GM06990 (cell line): ENCODE measurements around the gene RALGPS1.

Experiments
- DNase-seq: peaks from one replicate; pipeline ENCODE4 v3.0.0-alpha.2; 2011; ENCODE audit not compliant: insufficient read length; ENCODE audit errors: extremely low read depth
- H3K27me3 ChIP-seq: replicated peaks from 2 replicates; pipeline ENCODE4 v1.6.0; 2011; ENCODE audit warnings: low read length; ENCODE audit not compliant: control insufficient read depth, insufficient read depth
- H3K36me3 ChIP-seq: 2 replicates; pipeline ENCODE4 v1.5.1; 2011; ENCODE audit warnings: low read length; ENCODE audit not compliant: control insufficient read depth, insufficient read depth
- H3K4me3 ChIP-seq: replicated peaks from 2 replicates; pipeline ENCODE4 v1.5.1; 2011; ENCODE audit warnings: low read depth, mild to moderate bottlenecking, control low read depth, low read length
- CTCF ChIP-seq: IDR thresholded peaks from 2 replicates; pipeline ENCODE4 v1.5.1; 2011; ENCODE audit warnings: low read length, control low read depth, mild to moderate bottlenecking, inconsistent platforms; ENCODE audit not compliant: insufficient read depth, poor library complexity, severe bottlenecking

The RALGPS1 gene

DNA sequence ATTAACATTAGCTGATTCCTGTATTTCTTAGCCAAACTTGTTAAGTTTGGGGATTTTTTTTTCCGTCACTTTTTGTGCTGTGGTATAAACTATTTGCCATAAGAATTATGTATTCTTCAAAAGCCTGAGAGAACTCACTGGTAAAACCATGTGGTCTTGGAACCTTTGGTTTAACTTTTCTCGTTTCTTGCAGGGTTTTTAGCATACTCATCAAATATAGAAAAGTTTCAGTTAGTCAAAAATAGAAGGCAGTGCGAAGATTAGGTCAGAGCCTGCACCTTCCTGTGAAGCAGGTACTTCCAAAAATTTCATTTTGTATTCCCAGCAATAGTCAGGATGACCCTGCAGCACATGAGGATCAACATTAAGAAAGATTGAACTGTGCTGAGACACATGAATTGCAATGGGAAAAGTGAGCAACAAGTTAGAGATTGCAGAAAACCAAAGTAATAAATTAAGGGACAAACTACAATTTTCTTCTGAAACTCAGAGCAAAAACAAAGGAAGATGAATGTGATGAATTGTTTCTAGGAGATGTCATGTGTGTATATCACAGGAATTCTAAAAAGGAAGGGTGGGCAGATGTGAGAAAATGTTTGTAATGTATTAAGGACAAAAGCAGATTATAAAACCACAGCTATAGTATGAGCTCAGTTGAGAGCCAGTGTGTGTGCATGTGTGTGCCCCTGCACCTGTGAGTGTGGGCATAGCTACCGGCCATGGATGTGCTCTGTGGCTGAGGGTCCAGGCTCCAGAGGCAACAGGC, 105.6 kb downstream of the RALGPS1 start:
- Histone ChIP-seq H3K36me3 (no peaks in the 10 kb centered on the region; the same call in 1 of the 2 replicates), H3K27me3 (no peaks in the 10 kb centered on the region), H3K4me3 (no peak overlapping the region)
- DNase-seq: no peak
- TF ChIP-seq CTCF: no peak

DNA sequence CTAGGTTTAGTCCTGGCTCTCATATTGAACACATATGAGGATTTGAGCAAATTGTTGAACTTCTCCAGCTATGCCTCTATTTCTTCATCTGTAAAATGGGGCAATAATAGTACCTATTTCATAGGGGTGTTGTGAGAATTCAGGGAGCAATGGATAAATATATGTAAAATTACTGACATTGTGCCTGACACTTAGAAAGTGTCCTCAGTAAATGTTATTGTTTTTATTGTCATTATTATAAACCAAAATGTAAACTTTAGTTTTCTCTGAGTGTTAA, 106.2 kb downstream of the RALGPS1 start:
- H3K36me3 ChIP-seq: no peaks in the 10 kb centered on the region; the same call in 1 of the 2 replicates
- no peak for TF ChIP-seq CTCF
- no peak overlapping the region for H3K4me3 ChIP-seq
- no peak for DNase-seq
- H3K27me3 ChIP-seq: no peaks in the 10 kb centered on the region

DNA sequence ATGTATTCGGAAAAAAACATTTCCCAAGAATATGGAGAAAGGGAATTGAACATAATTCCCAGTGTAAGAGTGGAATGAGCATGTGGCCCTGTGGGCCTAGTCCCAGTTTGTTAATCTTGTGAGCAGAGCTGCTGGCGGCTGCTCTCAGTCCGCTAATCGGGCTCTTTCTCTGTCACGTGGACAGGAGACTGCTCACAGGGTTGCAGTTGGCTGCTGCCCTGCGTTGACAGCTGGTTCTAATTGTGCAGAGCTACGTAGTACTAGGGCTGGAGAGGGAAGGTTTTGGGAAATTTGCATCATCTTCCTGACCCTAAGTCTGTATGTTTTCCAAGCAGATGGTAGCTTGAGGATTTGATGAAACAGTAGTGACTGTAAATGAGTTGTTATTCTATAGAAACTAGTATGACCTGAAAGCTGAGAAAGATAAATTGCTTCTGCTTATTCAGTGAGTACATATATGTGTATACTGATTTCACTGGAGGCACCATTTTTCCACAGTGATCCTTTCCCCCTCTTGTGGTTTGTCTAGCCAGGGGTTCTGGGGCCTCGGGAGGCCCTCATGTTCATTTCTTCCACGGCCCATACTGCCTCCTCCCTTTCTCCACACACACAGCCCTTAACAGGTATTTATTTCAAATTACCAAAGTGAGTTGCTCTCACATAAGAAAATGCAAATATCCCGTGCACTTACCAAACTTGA, 107.2 kb downstream of the RALGPS1 start:
- Histone ChIP-seq H3K27me3 (no peaks in the 10 kb centered on the region), H3K4me3 (no peak overlapping the region), H3K36me3 (no peaks in the 10 kb centered on the region; the same call in 1 of the 2 replicates)
- TF ChIP-seq CTCF: no peak
- DNase-seq: no peak

- Histone ChIP-seq H3K4me3 (no peak overlapping the region), H3K27me3 (no peaks in the 10 kb centered on the region), H3K36me3 (no peaks in the 10 kb centered on the region; the same call in 1 of the 2 replicates)
- no peak for TF ChIP-seq CTCF
- DNase-seq: no peak
These were observed 108.5 kb downstream of the RALGPS1 start for GRCh38 chr9:127022913-127023660.

DNA sequence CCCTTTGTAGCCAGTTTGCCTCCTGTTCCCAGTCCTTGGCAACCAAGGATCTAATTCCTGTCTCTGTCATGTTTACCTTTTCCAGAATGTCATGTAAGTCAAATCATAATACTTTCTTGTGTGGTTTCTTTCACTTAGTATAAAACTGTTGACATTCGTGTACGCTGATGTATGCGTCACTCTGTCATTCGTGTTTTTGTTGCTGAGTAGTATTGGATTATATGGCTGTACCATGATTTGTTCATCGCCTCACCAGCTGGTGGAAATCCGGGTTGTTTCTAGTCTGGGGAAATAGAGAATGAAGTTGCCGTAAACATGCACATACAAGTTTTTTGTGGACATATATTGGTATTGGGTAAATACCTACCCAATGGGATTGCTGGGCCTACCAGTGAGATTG, 110.5 kb downstream of the RALGPS1 start:
- TF ChIP-seq CTCF: no peak
- H3K4me3 ChIP-seq: no peak overlapping the region
- no peak for DNase-seq
- H3K27me3 ChIP-seq: no peaks in the 10 kb centered on the region
- H3K36me3 ChIP-seq: no peaks in the 10 kb centered on the region; the same call in 1 of the 2 replicates
